ENCODE measurements around the gene COX4I1.

GRCh38 chr16:85774136-85774535, 25.4 kb upstream of the COX4I1 start:
- TF ChIP-seq CTCF (conservative IDR thresholded peaks at IDR 0.05; ENCODE audit: low read length) = no peak
- no peak for TF ChIP-seq EZH2phosphoT487 (IDR thresholded peaks at IDR 0.05; ENCODE audit: borderline replicate concordance)

Measured in Loucy (cell line).